H1 (cell line): ENCODE measurements around the gene NR4A3. TPM values are rescaled to one million over a fixed set of nuclear protein-coding genes. Genes with fewer than 3 reads are reported as not detected.

Source experiments
- CTCF ChIA-PET: fragments of 300-600 bp; sonication (Branson Sonifier 250); formaldehyde crosslinking; loops from one replicate; lab custom pipeline; 2021; ENCODE audit not compliant: partially characterized antibody; lab: Charles Lee
- POLR2A ChIA-PET: fragments of 300-600 bp; sonication (Branson Sonifier 250); formaldehyde crosslinking; loops from one replicate; lab custom pipeline; 2021; ENCODE audit warnings: inconsistent platforms; ENCODE audit not compliant: partially characterized antibody; lab: Charles Lee
- DNase-seq, 2 experiments: peaks; one replicate each; pipeline versions ENCODE4 v3.0.0 to v3.0.0-alpha.2; 2010 to 2022; ENCODE audit warnings: low spot score in 2 of 2, low read depth in 1 of 2, mixed read lengths in 1 of 2
- FAIRE-seq: peaks from 2 replicates; lab custom pipeline; 2011; peaks lifted over from hg19 to GRCh38; lab: Jason Lieb, UNC
- H2AFZ ChIP-seq: 2 replicates; pipeline ENCODE4 v1.8.1; 2012; ENCODE audit warnings: low read length, inconsistent platforms
- H2AK5ac ChIP-seq: 2 replicates; pipeline ENCODE4 v1.6.1; 2013; ENCODE audit warnings: low read depth, low read length
- H2BK120ac ChIP-seq: replicated peaks from 2 replicates; pipeline ENCODE3; 2013; ENCODE audit warnings: low read depth, low read length, inconsistent platforms
- H2BK12ac ChIP-seq: 2 replicates; pipeline ENCODE4 v1.6.1; 2013; ENCODE audit warnings: low read depth, low read length
- H2BK15ac ChIP-seq: 2 replicates; pipeline ENCODE4 v1.6.1; 2013; ENCODE audit warnings: low read length
- H2BK20ac ChIP-seq: 2 replicates; pipeline ENCODE4 v1.6.1; 2013; ENCODE audit warnings: low read length
- H2BK5ac ChIP-seq: 2 replicates; pipeline ENCODE4 v1.6.1; 2013; ENCODE audit warnings: low read depth, low read length
- H3K14ac ChIP-seq: 2 replicates; pipeline ENCODE4 v1.6.1; 2013; ENCODE audit warnings: inconsistent platforms; ENCODE audit not compliant: insufficient read length
- H3K18ac ChIP-seq: 2 replicates; pipeline ENCODE4 v1.6.1; 2013; ENCODE audit warnings: low read length; ENCODE audit errors: extremely low read depth
- H3K23ac ChIP-seq: 2 replicates; pipeline ENCODE4 v1.6.1; 2013; ENCODE audit warnings: inconsistent platforms; ENCODE audit not compliant: insufficient read length
- H3K23me2 ChIP-seq: 2 replicates; pipeline ENCODE4 v1.6.1; 2013; ENCODE audit warnings: low read depth, low read length
- H3K27ac ChIP-seq: 2 replicates; pipeline ENCODE4 v1.6.1; 2011; ENCODE audit warnings: low read depth, low read length, inconsistent platforms
- H3K27me3 ChIP-seq, 4 experiments: replicated peaks in 1 of 4; 1 replicate in 1 of 4; 2 replicates in 3 of 4; pipeline versions ENCODE4 v1.6.1 to v1.8.1; 2011 to 2013; ENCODE audit warnings: low read length in 3 of 4, mild to moderate bottlenecking in 3 of 4, inconsistent platforms in 2 of 4, mixed read lengths in 2 of 4, moderate library complexity in 1 of 4; ENCODE audit not compliant: control insufficient read depth in 3 of 4, insufficient read depth in 3 of 4; ENCODE audit errors: extremely low read depth in 1 of 4
- H3K36me3 ChIP-seq, 4 experiments: 2 replicates each; pipeline versions ENCODE4 v1.6.1 to v1.8.1; 2011 to 2013; ENCODE audit warnings: mild to moderate bottlenecking in 4 of 4, low read length in 3 of 4, moderate library complexity in 2 of 4, control low read depth in 1 of 4, inconsistent platforms in 1 of 4; ENCODE audit not compliant: insufficient read depth in 4 of 4, control insufficient read depth in 2 of 4
- H3K4ac ChIP-seq: replicated peaks from 2 replicates; pipeline ENCODE3; 2013; ENCODE audit warnings: low read length, low read depth, mixed read lengths, inconsistent platforms; ENCODE audit not compliant: insufficient read length
- H3K4me1 ChIP-seq, 4 experiments: replicated peaks in 1 of 4; 1 replicate in 1 of 4; 2 replicates in 3 of 4; pipeline versions ENCODE4 v1.6.1 to v1.8.1; 2011 to 2013; ENCODE audit warnings: low read length in 3 of 4, inconsistent platforms in 2 of 4, mixed read lengths in 1 of 4; ENCODE audit not compliant: insufficient read depth in 4 of 4, control insufficient read depth in 3 of 4
- H3K4me2 ChIP-seq, 2 experiments: 2 replicates each; pipeline versions ENCODE4 v1.6.1 to v1.8.1; 2011 to 2013; ENCODE audit warnings: low read depth in 2 of 2, low read length in 2 of 2, control low read depth in 1 of 2, inconsistent platforms in 1 of 2, mild to moderate bottlenecking in 1 of 2; ENCODE audit not compliant: insufficient read depth in 1 of 2
- H3K4me3 ChIP-seq, 4 experiments: fragments of 200-600, 300-600 bp in 1 of 4; sonication (generic), shearing (Covaris generic), sonication (Bioruptor Twin) in 1 of 4; 2 replicates each; pipeline versions ENCODE4 v1.5.1 to v1.8.1; 2011 to 2016; ENCODE audit warnings: low read length in 4 of 4, low read depth in 3 of 4, control low read depth in 2 of 4, inconsistent platforms in 2 of 4, mild to moderate bottlenecking in 2 of 4, mixed read lengths in 1 of 4, moderate library complexity in 1 of 4; ENCODE audit not compliant: insufficient read depth in 2 of 4; ENCODE audit errors: extremely low read depth in 1 of 4
- H3K56ac ChIP-seq: replicated peaks from 2 replicates; pipeline ENCODE3; 2013; ENCODE audit warnings: low read depth, mild to moderate bottlenecking, mixed read lengths, low read length, inconsistent platforms; ENCODE audit not compliant: insufficient read length
- H3K79me1 ChIP-seq: 2 replicates; pipeline ENCODE4 v1.6.1; 2013; ENCODE audit warnings: low read depth, low read length, control low read depth
- H3K79me2 ChIP-seq, 2 experiments: 2 replicates each; pipeline versions ENCODE4 v1.6.1 to v1.8.1; 2012 to 2013; ENCODE audit warnings: low read length in 2 of 2, mild to moderate bottlenecking in 2 of 2, inconsistent platforms in 1 of 2; ENCODE audit not compliant: insufficient read depth in 2 of 2, control insufficient read depth in 1 of 2
- H3K9ac ChIP-seq, 4 experiments: replicated peaks in 1 of 4; 1 replicate in 1 of 4; 2 replicates in 3 of 4; pipeline versions ENCODE4 v1.6.1 to v1.8.1; 2011 to 2013; ENCODE audit warnings: low read depth in 3 of 4, low read length in 3 of 4, control low read depth in 2 of 4, mild to moderate bottlenecking in 2 of 4, moderate library complexity in 2 of 4, inconsistent platforms in 1 of 4; ENCODE audit errors: extremely low read depth in 1 of 4
- H3K9me3 ChIP-seq, 2 experiments: 2 replicates each; pipeline versions ENCODE4 v1.6.1 to v1.8.1; 2012 to 2013; ENCODE audit warnings: mild to moderate bottlenecking in 2 of 2, moderate library complexity in 2 of 2, control low read depth in 1 of 2, inconsistent platforms in 1 of 2, low read depth in 1 of 2, low read length in 1 of 2, mixed read lengths in 1 of 2; ENCODE audit not compliant: insufficient read depth in 2 of 2
- H4K20me1 ChIP-seq, 2 experiments: replicated peaks in 1 of 2; 2 replicates each; pipeline versions ENCODE3 to v1.8.1; 2011 to 2013; ENCODE audit warnings: inconsistent platforms in 2 of 2, low read length in 2 of 2, mild to moderate bottlenecking in 1 of 2; ENCODE audit not compliant: insufficient read depth in 2 of 2, control insufficient read depth in 1 of 2
- H4K5ac ChIP-seq: 2 replicates; pipeline ENCODE4 v1.6.1; 2013; ENCODE audit warnings: low read length, low read depth, mixed read lengths, inconsistent platforms; ENCODE audit not compliant: insufficient read length
- H4K8ac ChIP-seq: 2 replicates; pipeline ENCODE4 v1.8.0; 2013; ENCODE audit warnings: mild to moderate bottlenecking, moderate library complexity, low read length, inconsistent platforms; ENCODE audit not compliant: insufficient read depth; ENCODE audit errors: extremely low read depth
- H4K91ac ChIP-seq: replicated peaks from 2 replicates; pipeline ENCODE3; 2013; ENCODE audit warnings: low read length, mixed read lengths, inconsistent platforms; ENCODE audit not compliant: insufficient read length
- CBX5 ChIP-seq: fragments of 300-800, 300-1000 bp; sonication (generic); IDR thresholded peaks from 2 replicates; pipeline ENCODE4 v1.7.1; 2016; ENCODE audit warnings: antibody characterized with exemption, low read length, low read depth
- CBX8 ChIP-seq: fragments of 300-800, 300-1000 bp; sonication (generic); IDR thresholded peaks from 2 replicates; pipeline ENCODE4 v1.7.1; 2016; ENCODE audit warnings: low read depth, low read length, borderline replicate concordance
- CTBP2 ChIP-seq: IDR thresholded peaks from 2 replicates; pipeline ENCODE4 v1.7.0; 2011; ENCODE audit warnings: borderline replicate concordance, mild to moderate bottlenecking, moderate library complexity, mixed read lengths, low read length; ENCODE audit not compliant: insufficient read depth, insufficient read length
- E2F6 ChIP-seq: IDR thresholded peaks from 2 replicates; pipeline ENCODE4 v1.6.1; 2012; ENCODE audit warnings: inconsistent platforms
- GABPA ChIP-seq: IDR thresholded peaks from 2 replicates; pipeline ENCODE4 v1.6.1; 2011; ENCODE audit warnings: mild to moderate bottlenecking, low read length, moderate library complexity, borderline replicate concordance; ENCODE audit not compliant: insufficient read depth
- JUN ChIP-seq: IDR thresholded peaks from 2 replicates; pipeline ENCODE4 v1.6.1; 2011; ENCODE audit warnings: low read depth, mild to moderate bottlenecking, improper control_type of control experiment, low read length
- KDM5A ChIP-seq: fragments of 200-600 bp; IDR thresholded peaks from 2 replicates; pipeline ENCODE4 v1.7.1; 2012; ENCODE audit warnings: mild to moderate bottlenecking, low read length, inconsistent platforms, mixed read lengths
- PHF8 ChIP-seq: fragments of 200-600 bp; sonication (generic); conservative IDR thresholded peaks from 2 replicates; pipeline ENCODE4 v1.7.1; 2012; ENCODE audit warnings: low read depth, mild to moderate bottlenecking, inconsistent platforms, low read length, moderate library complexity
- POU5F1 ChIP-seq: IDR thresholded peaks from 2 replicates; pipeline ENCODE4 v1.6.1; 2011; ENCODE audit warnings: low read depth, mild to moderate bottlenecking, low read length, moderate library complexity
- RNF2 ChIP-seq: fragments of 200-900, 300-1000 bp; sonication (generic); IDR thresholded peaks from 2 replicates; pipeline ENCODE4 v1.7.1; 2016; ENCODE audit warnings: borderline replicate concordance, low read depth, mild to moderate bottlenecking, antibody characterized with exemption, low read length; ENCODE audit not compliant: poor library complexity, severe bottlenecking; ENCODE audit errors: missing control alignments
- RXRA ChIP-seq: IDR thresholded peaks from 2 replicates; pipeline ENCODE4 v1.6.1; 2011; ENCODE audit warnings: low read depth, mild to moderate bottlenecking, low read length, moderate library complexity; ENCODE audit not compliant: insufficient read depth
- SP1 ChIP-seq: IDR thresholded peaks from 2 replicates; pipeline ENCODE4 v1.6.1; 2011; ENCODE audit warnings: low read depth, low read length
- SRF ChIP-seq: IDR thresholded peaks from 2 replicates; pipeline ENCODE4 v1.6.1; 2011; ENCODE audit warnings: mild to moderate bottlenecking, low read depth, low read length, moderate library complexity
- WGBS, 2 experiments: shearing (Covaris generic) in 1 of 2; methylation state at CpG; one replicate each; pipeline versions ENCODE4 v1.1.6 to v1.1.7; 2013 to 2015; ENCODE audit warnings: low lambda C conversion rate in 2 of 2, mixed read lengths in 2 of 2, inconsistent platforms in 1 of 2, low coverage in 1 of 2, missing lambda C conversion rate in 1 of 2; ENCODE audit not compliant: insufficient replicate concordance in 2 of 2, insufficient coverage in 1 of 2, insufficient read length in 1 of 2; ENCODE audit errors: extremely low coverage in 1 of 2, missing lambda C conversion rate in 1 of 2; 5-methylcytosine and 5-hydroxymethylcytosine counted together
- polyA plus RNA-seq, 7 experiments: library from polyadenylated mRNA; depleted of rRNA in 3 of 7; stranded (reverse) in 5 of 7; unstranded in 2 of 7; fragments of >200 nt in 5 of 7; fragments of 200-250 nt in 2 of 7; gene quantifications; 1 replicate in 5 of 7; 2 replicates in 1 of 7; 4 replicates in 1 of 7; pipeline versions ENCODE4 v1.2.1 to v1.2.3, GENCODE V29; 2011 to 2013; ENCODE audit warnings: missing spikeins in 2 of 7, mixed read lengths in 2 of 7
- total RNA-seq: library from RNA; stranded (reverse); fragmentation: NEBNext Ultra II Directional; extraction: Animal tissue kit (Norgen Biotek cat#: 25700); gene quantifications from 2 replicates; pipeline ENCODE4 v1.2.1, GENCODE V29; 2021

NR4A3 gene
- total and polyA plus RNA-seq, 2 of the 8 experiments (the other 6 are each of a cell fraction or from before 2014, with no cell fraction given) = 0.05 to 0.30 TPM

- FAIRE-seq = no peak
- no peak overlapping the region for H2BK5ac ChIP-seq
- H2BK12ac ChIP-seq = no peak overlapping the region
- no peak overlapping the region for H4K91ac ChIP-seq
- no peak overlapping the region for H2AFZ ChIP-seq
- H3K4me2 ChIP-seq = no peak overlapping the region
- H2BK120ac ChIP-seq = no peak overlapping the region
- no peak overlapping the region for H3K9ac ChIP-seq
- H2AK5ac ChIP-seq = no peak overlapping the region
- H3K4me1 ChIP-seq = no peaks in the 10 kb centered on the region; a peak in 1 of 7 replicates
- no peak overlapping the region for H4K8ac ChIP-seq
- H3K18ac ChIP-seq = no peak overlapping the region
- H3K23ac ChIP-seq = no peak overlapping the region
- peaks cover 0 to 3% of the 10 kb centered on the region in 2 experiments; a peak in 1 of 4 replicates for H3K79me2 ChIP-seq
- no peak overlapping the region for H3K56ac ChIP-seq
- H3K14ac ChIP-seq = no peak overlapping the region
- peaks cover 3% of the 10 kb centered on the region; the same call in 1 of the 2 replicates for H3K23me2 ChIP-seq
- no peak overlapping the region for H3K4ac ChIP-seq
- H3K27ac ChIP-seq = no peak overlapping the region
- no peaks in the 10 kb centered on the region for H3K79me1 ChIP-seq
- H4K20me1 ChIP-seq = no peaks in the 10 kb centered on the region
- no peak overlapping the region for H3K4me3 ChIP-seq
- H3K36me3 ChIP-seq = no peaks in the 10 kb centered on the region; a peak in 1 of 8 replicates
- no peak overlapping the region for H2BK15ac ChIP-seq
- no peak overlapping the region for H2BK20ac ChIP-seq
- H3K9me3 ChIP-seq = no peaks in the 10 kb centered on the region
- CTCF ChIA-PET = interaction anchor here (0.7 kb wide), 1 partner anchor 89 kb away, joined by 3 read pairs; no protein-coding TSS in a partner anchor
- H4K5ac ChIP-seq = no peak overlapping the region
- H3K27me3 ChIP-seq = no peaks in the 10 kb centered on the region
- 100% methylated on average over 2 of the region's 7 CpGs; no CpG with 5 or more reads in 1 of the 2 experiments for WGBS, 2 experiments
- DNase-seq = no peak
- POLR2A ChIA-PET = no interaction called here
- TF ChIP-seq JUN (no peak), RNF2 (no peak), GABPA (no peak), E2F6 (no peak), CBX8 (no peak), RXRA (no peak), CTBP2 (no peak), KDM5A (no peak), CBX5 (no peak), SP1 (no peak), SRF (no peak), PHF8 (no peak), POU5F1 (no peak)
Measured at GRCh38 chr9:99911600-99911999, 89.9 kb downstream of the NR4A3 start.
